ENCODE results near the gene NANOS2. TPM values are rescaled to one million over a fixed set of nuclear protein-coding genes. Genes with fewer than 3 reads are reported as not detected.

The NANOS2 gene
- total and polyA plus RNA-seq, 2 of the 13 experiments (the other 11 are each of a cell fraction or from before 2014, with no cell fraction given) = not detected

GRCh38 chr19:45927565-45928261 is 13.1 kb upstream of the NANOS2 start (continued):
- TF ChIP-seq, protein P1, sequence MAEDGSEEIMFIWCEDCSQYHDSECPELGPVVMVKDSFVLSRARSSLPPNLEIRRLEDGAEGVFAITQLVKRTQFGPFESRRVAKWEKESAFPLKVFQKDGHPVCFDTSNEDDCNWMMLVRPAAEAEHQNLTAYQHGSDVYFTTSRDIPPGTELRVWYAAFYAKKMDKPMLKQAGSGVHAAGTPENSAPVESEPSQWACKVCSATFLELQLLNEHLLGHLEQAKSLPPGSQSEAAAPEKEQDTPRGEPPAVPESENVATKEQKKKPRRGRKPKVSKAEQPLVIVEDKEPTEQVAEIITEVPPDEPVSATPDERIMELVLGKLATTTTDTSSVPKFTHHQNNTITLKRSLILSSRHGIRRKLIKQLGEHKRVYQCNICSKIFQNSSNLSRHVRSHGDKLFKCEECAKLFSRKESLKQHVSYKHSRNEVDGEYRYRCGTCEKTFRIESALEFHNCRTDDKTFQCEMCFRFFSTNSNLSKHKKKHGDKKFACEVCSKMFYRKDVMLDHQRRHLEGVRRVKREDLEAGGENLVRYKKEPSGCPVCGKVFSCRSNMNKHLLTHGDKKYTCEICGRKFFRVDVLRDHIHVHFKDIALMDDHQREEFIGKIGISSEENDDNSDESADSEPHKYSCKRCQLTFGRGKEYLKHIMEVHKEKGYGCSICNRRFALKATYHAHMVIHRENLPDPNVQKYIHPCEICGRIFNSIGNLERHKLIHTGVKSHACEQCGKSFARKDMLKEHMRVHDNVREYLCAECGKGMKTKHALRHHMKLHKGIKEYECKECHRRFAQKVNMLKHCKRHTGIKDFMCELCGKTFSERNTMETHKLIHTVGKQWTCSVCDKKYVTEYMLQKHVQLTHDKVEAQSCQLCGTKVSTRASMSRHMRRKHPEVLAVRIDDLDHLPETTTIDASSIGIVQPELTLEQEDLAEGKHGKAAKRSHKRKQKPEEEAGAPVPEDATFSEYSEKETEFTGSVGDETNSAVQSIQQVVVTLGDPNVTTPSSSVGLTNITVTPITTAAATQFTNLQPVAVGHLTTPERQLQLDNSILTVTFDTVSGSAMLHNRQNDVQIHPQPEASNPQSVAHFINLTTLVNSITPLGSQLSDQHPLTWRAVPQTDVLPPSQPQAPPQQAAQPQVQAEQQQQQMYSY (CRISPR knock-in tag; IDR thresholded peaks at IDR 0.05) = no peak
- TF ChIP-seq PRDM10 (CRISPR knock-in tag; IDR thresholded peaks at IDR 0.05; ENCODE audit: low read depth) (no peak), SNAI1 (CRISPR knock-in tag; IDR thresholded peaks at IDR 0.05; ENCODE audit: borderline replicate concordance) (no peak), DR1 (CRISPR knock-in tag; IDR thresholded peaks at IDR 0.05) (no peak), ZNF503 (CRISPR knock-in tag; IDR thresholded peaks at IDR 0.05) (no peak), SKI (IDR thresholded peaks at IDR 0.05; ENCODE audit: partially characterized antibody) (no peak), ZBTB7A (CRISPR knock-in tag; IDR thresholded peaks at IDR 0.05) (no peak), THAP11 (CRISPR knock-in tag; IDR thresholded peaks at IDR 0.05) (peak; percentile 100), CTCF (CRISPR knock-in tag; IDR thresholded peaks at IDR 0.05) (peak; percentile 43), ZIK1 (CRISPR knock-in tag; IDR thresholded peaks at IDR 0.05; ENCODE audit: borderline replicate concordance, low read depth) (no peak), NCOA2 (CRISPR knock-in tag; IDR thresholded peaks at IDR 0.05) (0 out of 2 replicates have a peak, but pooled peaks have one; percentile 19), CREM (IDR thresholded peaks at IDR 0.05) (peak; percentile 87), CREM (CRISPR knock-in tag; IDR thresholded peaks at IDR 0.05) (no peak), AHR (CRISPR knock-in tag; IDR thresholded peaks at IDR 0.05) (0 out of 2 replicates have a peak, but pooled peaks have one; percentile 32), SRSF9 (IDR thresholded peaks at IDR 0.05; ENCODE audit: borderline replicate concordance, insufficient read depth, low read depth, low read length, poor library complexity, severe bottlenecking) (no peak), ZNF263 (CRISPR knock-in tag; IDR thresholded peaks at IDR 0.05) (no peak)
- TF ChIP-seq, protein P2, sequence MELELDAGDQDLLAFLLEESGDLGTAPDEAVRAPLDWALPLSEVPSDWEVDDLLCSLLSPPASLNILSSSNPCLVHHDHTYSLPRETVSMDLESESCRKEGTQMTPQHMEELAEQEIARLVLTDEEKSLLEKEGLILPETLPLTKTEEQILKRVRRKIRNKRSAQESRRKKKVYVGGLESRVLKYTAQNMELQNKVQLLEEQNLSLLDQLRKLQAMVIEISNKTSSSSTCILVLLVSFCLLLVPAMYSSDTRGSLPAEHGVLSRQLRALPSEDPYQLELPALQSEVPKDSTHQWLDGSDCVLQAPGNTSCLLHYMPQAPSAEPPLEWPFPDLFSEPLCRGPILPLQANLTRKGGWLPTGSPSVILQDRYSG (CRISPR knock-in tag; IDR thresholded peaks at IDR 0.05) = no peak

All from HepG2 (cell line).